HL-60 (cell line): ENCODE data around the gene CNTF.

ENCODE experiments used
- CTCF ChIP-seq: IDR thresholded peaks from one replicate; pipeline ENCODE4 v1.5.1; 2011; ENCODE audit warnings: low read length, control low read depth, inconsistent platforms; ENCODE audit not compliant: insufficient read depth
- GABPA ChIP-seq: IDR thresholded peaks from 2 replicates; pipeline ENCODE4 v1.6.1; 2012; ENCODE audit warnings: low read depth
- REST ChIP-seq: IDR thresholded peaks from 2 replicates; pipeline ENCODE4 v1.6.1; 2012; ENCODE audit warnings: low read depth; ENCODE audit not compliant: insufficient replicate concordance
- SPI1 ChIP-seq: IDR thresholded peaks from 2 replicates; pipeline ENCODE4 v1.6.1; 2012; ENCODE audit warnings: low read depth, mild to moderate bottlenecking, borderline replicate concordance

- no peak for TF ChIP-seq CTCF
- TF ChIP-seq GABPA = no peak
- no peak for TF ChIP-seq SPI1
- TF ChIP-seq REST = no peak
Observed at GRCh38 chr11:58592760-58593472, 29.5 kb upstream of the CNTF start.
